Esophagus squamous epithelium (tissue), 4 donors: Measurements from ENCODE around the gene LAGE3.

Experiments used
- POLR2A ChIP-seq, 4 donors: fragments of 450-650 bp; IDR thresholded peaks; one replicate each; pipeline ENCODE4 v1.6.1; 2017; ENCODE audit warnings: antibody characterized with exemption in 4 of 4, mild to moderate bottlenecking in 4 of 4, moderate library complexity in 3 of 4
- TF ChIP-seq, protein P1 (sequence below), 6 experiments: fragments of 450-650 bp in 4 of 6; fragments of 200-600 bp in 2 of 6; sonication (generic) in 2 of 6; IDR thresholded peaks; one replicate each; pipeline ENCODE4 v1.5.1; 2016 to 2019; ENCODE audit warnings: antibody characterized with exemption in 6 of 6, mild to moderate bottlenecking in 4 of 6, moderate library complexity in 4 of 6

- TF ChIP-seq, protein P1, sequence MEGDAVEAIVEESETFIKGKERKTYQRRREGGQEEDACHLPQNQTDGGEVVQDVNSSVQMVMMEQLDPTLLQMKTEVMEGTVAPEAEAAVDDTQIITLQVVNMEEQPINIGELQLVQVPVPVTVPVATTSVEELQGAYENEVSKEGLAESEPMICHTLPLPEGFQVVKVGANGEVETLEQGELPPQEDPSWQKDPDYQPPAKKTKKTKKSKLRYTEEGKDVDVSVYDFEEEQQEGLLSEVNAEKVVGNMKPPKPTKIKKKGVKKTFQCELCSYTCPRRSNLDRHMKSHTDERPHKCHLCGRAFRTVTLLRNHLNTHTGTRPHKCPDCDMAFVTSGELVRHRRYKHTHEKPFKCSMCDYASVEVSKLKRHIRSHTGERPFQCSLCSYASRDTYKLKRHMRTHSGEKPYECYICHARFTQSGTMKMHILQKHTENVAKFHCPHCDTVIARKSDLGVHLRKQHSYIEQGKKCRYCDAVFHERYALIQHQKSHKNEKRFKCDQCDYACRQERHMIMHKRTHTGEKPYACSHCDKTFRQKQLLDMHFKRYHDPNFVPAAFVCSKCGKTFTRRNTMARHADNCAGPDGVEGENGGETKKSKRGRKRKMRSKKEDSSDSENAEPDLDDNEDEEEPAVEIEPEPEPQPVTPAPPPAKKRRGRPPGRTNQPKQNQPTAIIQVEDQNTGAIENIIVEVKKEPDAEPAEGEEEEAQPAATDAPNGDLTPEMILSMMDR (IDR thresholded peaks at IDR 0.05): no peak
- TF ChIP-seq POLR2A (IDR thresholded peaks at IDR 0.05): no peak
Observed at GRCh38 chrX:154439841-154440240, 39.2 kb downstream of the LAGE3 start.
